A549 treated with AZD9567 at 1 μM for 4 hours (cell line): ENCODE measurements around the gene GJA8. TPM values are rescaled to one million over a fixed set of nuclear protein-coding genes. Genes with fewer than 3 reads are reported as not detected.

Experiments
- total RNA-seq: library from RNA; stranded (reverse); fragments of 200-300 nt; extraction: Qiagen RNA extraction; gene quantifications from 5 replicates; pipeline ENCODE4 v1.2.3, GENCODE V29; 2022; ENCODE audit not compliant: insufficient read depth

The GJA8 gene
- total RNA-seq: not detected in 5 replicates

DNA sequence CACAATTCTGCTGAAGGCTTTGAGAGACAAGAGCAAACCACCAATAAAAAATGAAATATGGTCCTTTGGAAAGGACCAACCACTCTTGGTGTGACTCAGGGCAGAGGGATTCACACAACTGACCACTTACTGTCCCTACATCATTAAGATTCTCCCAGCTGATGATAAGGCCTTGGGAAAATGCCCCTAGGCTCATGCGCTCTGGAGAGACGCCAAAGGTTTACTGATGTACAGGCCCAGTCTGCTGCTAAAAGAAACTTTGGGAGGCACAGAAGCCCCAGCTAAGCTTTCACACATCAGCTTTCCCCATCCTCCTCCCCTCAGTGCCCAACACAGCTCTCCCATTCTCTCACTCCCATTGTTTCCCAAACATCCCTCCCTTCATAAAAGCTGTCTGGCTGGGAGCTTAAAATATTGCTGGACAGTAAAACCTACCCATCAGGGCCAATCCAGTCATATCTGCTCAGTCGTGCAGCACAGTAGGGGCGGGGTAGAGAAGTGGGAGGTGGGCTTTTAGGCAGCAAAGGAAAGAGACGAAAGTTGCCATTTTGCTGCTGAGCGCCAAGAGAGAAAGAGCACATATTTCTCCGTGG, at the start of gene GJA8:
Gene GJA8 (plus strand): TSS at position 543 of the 593 bp plus-strand sequence. CDS start 5,161 bp downstream, outside the sequence.

DNA sequence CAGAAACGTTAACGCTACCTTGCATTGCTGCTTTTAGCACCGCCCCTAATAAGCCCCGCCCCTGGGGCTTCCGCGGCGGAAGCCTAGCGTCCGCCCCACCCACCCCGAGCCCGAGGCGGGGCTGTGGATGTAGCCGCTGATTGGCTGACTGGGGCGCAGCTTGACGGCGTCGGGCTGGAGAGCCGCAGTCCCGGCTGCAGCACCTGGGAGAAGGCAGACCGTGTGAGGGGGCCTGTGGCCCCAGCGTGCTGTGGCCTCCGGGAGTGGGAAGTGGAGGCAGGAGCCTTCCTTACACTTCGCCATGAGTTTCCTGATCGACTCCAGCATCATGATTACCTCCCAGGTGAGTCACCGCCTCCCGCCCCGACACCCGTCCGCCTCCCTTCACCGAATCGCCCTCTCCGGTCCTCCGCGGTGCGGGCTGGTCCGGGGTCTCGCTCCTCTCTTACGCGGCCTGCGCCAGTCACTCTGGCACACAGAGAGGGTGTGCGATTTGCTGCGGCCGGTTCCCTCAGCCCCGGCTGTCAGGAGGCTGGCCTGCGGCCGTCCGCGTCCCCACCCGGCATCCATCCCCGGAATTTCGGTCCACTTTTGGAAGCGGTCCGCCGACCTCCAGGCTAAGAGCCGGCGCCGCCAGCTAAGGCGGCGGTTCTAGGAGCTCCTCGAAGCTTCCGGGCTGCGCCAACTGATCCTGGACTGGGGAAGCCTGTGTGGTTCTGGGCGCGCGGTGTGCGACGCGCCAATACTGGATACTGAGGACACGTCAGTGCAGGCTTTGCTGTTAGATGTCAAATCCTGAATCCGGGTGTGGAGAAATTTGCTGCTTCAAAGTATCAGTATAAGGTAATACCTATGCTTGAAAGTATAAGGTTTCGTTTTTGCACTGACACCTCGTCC, 25.9 kb downstream of the GJA8 start, which contains the start of gene GPR89B:
Gene GPR89B (plus strand): TSS at position 185 of the 897 bp plus-strand sequence. CDS start 117 bp downstream, at position 302.

Other genes starting within 250 kb of the GJA8 start
- gene ACP6, start 232.3 kb upstream of the GJA8 start, total RNA-seq: 13.0 to 23.4 TPM (median 21.2 TPM) in 5 replicates
- gene GJA5, start 142.2 kb upstream of the GJA8 start, total RNA-seq: not detected in 5 replicates
- gene GPR89B, start 25.6 kb downstream of the GJA8 start, total RNA-seq: 4.8 to 6.4 TPM (median 5.7 TPM) in 4 of 5 replicates, not detected in the other
- 4.0 to 5.5 TPM (median 5.3 TPM) in 5 replicates for gene NBPF11, start 249.5 kb downstream of the GJA8 start, total RNA-seq